ENCODE results near the gene EFHB. TPM values are rescaled to one million over a fixed set of nuclear protein-coding genes. Genes with fewer than 3 reads are reported as not detected.
"Not testable (repeated sequence)": the region's sequence is repeated elsewhere in the genome, so short reads cannot be mapped to it uniquely, and the experiment has no call there.

The EFHB gene
- total RNA-seq, 2 donors from 2014 or later = 0.96 to 4.1 TPM

DNA sequence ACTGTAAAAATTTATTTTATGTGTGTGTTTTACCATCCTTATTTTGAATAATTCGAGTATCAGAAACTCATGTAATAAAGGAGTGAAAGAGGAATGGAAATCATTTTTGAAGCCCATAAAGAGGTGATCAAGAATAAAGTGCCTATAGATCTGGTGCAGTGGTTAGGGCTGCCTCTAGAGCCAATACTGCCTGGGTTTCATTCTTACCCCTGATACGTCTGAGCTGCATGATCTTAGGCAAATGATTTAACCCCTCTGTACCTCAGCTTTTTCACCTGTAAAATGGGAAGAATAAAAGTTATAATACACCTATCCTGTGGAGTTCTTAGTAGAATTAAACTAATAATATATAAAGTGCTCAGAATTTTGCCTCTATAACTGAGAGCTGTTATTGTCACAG lies 30.4 kb downstream of the EFHB start:
- WGBS = 84% methylated on average over 2 of the region's 2 CpGs

GRCh38 chr3:19901918-19902317 lies 32.1 kb downstream of the EFHB start:
- DNase-seq (ENCODE audit: low spot score) = peak; percentile 12
- no peaks in the 10 kb centered on the region for H3K27me3 ChIP-seq (replicated peaks; ENCODE audit: insufficient read depth)
- no peaks in the 10 kb centered on the region for H3K9me3 ChIP-seq
- H3K36me3 ChIP-seq = no peaks in the 10 kb centered on the region
- H3K27ac ChIP-seq = no peak overlapping the region
- WGBS = 70% methylated on average over 4 of the region's 4 CpGs
- no peak overlapping the region for H3K4me3 ChIP-seq
- H3K4me1 ChIP-seq (replicated peaks) = no peaks in the 10 kb centered on the region
- intact Hi-C loops (cut with DNase I) = no loop called here
- TF ChIP-seq POLR2AphosphoS5 (IDR thresholded peaks at IDR 0.05) = no peak
- no peak for TF ChIP-seq CTCF (IDR thresholded peaks at IDR 0.05)
- no peak for TF ChIP-seq POLR2A (IDR thresholded peaks at IDR 0.05)

More for the DNA sequence above, 30.4 kb downstream of the EFHB start:
- no peak for DNase-seq (ENCODE audit: low spot score)
- Histone ChIP-seq H3K27ac (no peak overlapping the region), H3K27me3 (replicated peaks; ENCODE audit: insufficient read depth) (no peaks in the 10 kb centered on the region), H3K36me3 (no peaks in the 10 kb centered on the region), H3K9me3 (no peaks in the 10 kb centered on the region), H3K4me3 (no peak overlapping the region), H3K4me1 (replicated peaks) (no peaks in the 10 kb centered on the region)
- intact Hi-C loops (cut with DNase I) = no loop called here
- TF ChIP-seq CTCF (IDR thresholded peaks at IDR 0.05) = no peak
- TF ChIP-seq POLR2AphosphoS5 (IDR thresholded peaks at IDR 0.05) = no peak
- no peak for TF ChIP-seq POLR2A (IDR thresholded peaks at IDR 0.05)

GRCh38 chr3:19901337-19901736 lies 32.7 kb downstream of the EFHB start:
- H3K4me3 ChIP-seq = no peak overlapping the region
- 53% methylated on average over 5 of the region's 5 CpGs for WGBS
- H3K9me3 ChIP-seq = no peaks in the 10 kb centered on the region
- H3K27me3 ChIP-seq (replicated peaks; ENCODE audit: insufficient read depth) = no peaks in the 10 kb centered on the region
- H3K4me1 ChIP-seq (replicated peaks) = no peaks in the 10 kb centered on the region
- no peak for DNase-seq (ENCODE audit: low spot score)
- intact Hi-C loops (cut with DNase I) = no loop called here
- TF ChIP-seq CTCF (IDR thresholded peaks at IDR 0.05) (no peak), POLR2A (IDR thresholded peaks at IDR 0.05) (no peak), POLR2AphosphoS5 (IDR thresholded peaks at IDR 0.05) (no peak)
- no peaks in the 10 kb centered on the region for H3K36me3 ChIP-seq
- H3K27ac ChIP-seq = no peak overlapping the region

DNA sequence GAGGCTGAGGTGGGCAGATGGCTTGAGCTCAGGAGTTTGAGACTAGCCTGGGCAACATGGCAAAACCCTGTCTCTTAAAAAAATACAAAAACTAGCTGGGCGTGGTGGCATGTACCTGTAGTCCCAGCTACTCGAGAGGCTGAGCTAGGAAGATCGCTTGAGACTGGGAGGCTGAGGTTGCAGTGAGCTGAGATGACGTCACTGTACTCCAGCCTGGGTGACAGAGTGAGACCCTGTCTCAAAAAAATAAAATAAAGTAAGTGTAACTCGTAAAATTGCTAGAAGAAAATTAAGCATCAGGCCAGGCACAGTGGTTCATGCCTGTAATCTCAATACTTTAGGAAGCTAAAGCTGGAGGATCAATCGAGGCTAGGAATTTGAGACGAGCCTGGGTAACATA lies 34.2 kb downstream of the EFHB start:
- H3K9me3 ChIP-seq; H3K27me3 ChIP-seq (replicated peaks; ENCODE audit: insufficient read depth); H3K4me3 ChIP-seq; H3K4me1 ChIP-seq (replicated peaks); H3K27ac ChIP-seq; DNase-seq (ENCODE audit: low spot score); H3K36me3 ChIP-seq; intact Hi-C loops (cut with DNase I): not testable (repeated sequence)
- 78% methylated on average over 7 of the region's 7 CpGs for WGBS

- no peak overlapping the region for H3K27ac ChIP-seq
- H3K9me3 ChIP-seq = no peaks in the 10 kb centered on the region
- no peaks in the 10 kb centered on the region for H3K36me3 ChIP-seq
- TF ChIP-seq POLR2AphosphoS5 (IDR thresholded peaks at IDR 0.05) = no peak
- no peak for TF ChIP-seq CTCF (IDR thresholded peaks at IDR 0.05)
- no peak for TF ChIP-seq POLR2A (IDR thresholded peaks at IDR 0.05)
- intact Hi-C loops (cut with DNase I) = no loop called here
- no peaks in the 10 kb centered on the region for H3K27me3 ChIP-seq (replicated peaks; ENCODE audit: insufficient read depth)
- no peak overlapping the region for H3K4me3 ChIP-seq
- H3K4me1 ChIP-seq (replicated peaks) = no peaks in the 10 kb centered on the region
- 71% methylated on average over 2 of the region's 2 CpGs for whole genome bisulfite sequencing
- DNase-seq (ENCODE audit: low spot score) = no peak
Observed at GRCh38 chr3:19899264-19899663, 34.8 kb downstream of the EFHB start.
